NCI-H146 treated with DMSO at 0.1 percent for 48 hours (cell line): ENCODE data around the gene TRIM24.
"Not testable (repeated sequence)": the region's sequence is repeated elsewhere in the genome, so short reads cannot be mapped to it uniquely, and the experiment has no call there.

Source experiments
- DNase-seq: peaks from one replicate; lab custom pipeline; 2025; ENCODE audit not compliant: unreplicated experiment; lab: John Stamatoyannopoulos, UW

TRIM24 gene

GRCh38 chr7:138491612-138492386, 31.7 kb downstream of the TRIM24 start:
- DNase-seq: no peak

- no peak for DNase-seq
Measured at GRCh38 chr7:138492423-138492822, 32.4 kb downstream of the TRIM24 start.

DNA sequence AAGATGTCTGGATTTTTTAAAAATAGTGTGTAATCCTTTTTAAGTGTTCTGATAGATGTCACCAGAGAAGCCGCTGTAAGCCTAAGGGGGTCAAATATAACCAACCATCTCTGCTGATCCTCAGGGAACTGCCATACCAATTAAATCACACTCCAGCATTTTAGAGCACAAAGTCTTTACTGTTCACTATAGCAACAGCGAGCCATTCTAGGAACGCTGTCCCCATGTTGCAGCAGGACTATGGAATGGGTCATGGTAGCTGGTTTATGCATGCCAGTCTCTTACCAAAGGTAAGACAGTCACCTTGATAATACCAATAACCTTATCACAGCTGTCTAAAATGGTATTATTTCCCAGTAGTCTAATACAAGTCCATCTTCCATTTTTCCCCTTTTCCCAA, 33.5 kb downstream of the TRIM24 start:
- no peak for DNase-seq

- DNase-seq: no peak
Measured at GRCh38 chr7:138495485-138495884, 35.4 kb downstream of the TRIM24 start.

DNA sequence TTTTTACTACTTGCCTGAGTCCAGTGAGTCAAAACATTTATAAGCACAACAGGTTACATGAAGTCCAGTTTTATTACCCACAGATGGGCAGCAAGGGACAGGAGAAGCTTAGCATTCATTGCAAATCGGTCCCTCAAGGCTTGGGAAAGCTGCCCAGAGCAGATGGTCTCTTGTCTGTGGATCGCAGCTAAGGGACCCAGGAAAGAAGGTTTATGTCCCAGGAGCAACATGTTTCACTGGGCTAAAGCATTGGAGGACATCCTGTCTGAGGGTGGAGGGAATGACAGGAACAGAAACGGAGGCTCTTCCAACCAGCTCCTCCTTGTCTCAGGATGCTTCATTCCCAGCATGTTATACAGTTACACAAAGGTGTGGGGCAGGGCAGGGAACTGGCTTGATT, 39.3 kb downstream of the TRIM24 start:
- no peak for DNase-seq

- not testable (repeated sequence) for DNase-seq
Measured at GRCh38 chr7:138500303-138500702, 40.2 kb downstream of the TRIM24 start.

DNA sequence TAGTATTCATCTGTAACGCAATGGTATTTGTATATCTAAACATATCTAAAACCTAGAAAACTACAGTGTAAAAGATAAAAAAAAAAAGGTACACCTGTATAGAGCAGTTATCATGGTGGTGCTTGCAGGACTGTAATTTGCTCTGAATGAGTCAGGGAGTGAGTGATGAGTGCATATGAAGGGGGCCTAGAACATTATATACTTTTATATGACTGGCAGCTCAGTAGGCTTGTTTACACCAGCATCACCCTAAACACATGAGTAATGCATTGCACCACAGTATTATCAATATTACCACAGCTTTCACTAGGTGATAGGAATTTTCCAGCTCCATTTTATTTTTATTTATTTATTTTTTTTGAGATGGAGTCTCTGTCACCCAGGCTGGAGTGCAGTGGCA, 40.8 kb downstream of the TRIM24 start:
- DNase-seq: no peak

DNA sequence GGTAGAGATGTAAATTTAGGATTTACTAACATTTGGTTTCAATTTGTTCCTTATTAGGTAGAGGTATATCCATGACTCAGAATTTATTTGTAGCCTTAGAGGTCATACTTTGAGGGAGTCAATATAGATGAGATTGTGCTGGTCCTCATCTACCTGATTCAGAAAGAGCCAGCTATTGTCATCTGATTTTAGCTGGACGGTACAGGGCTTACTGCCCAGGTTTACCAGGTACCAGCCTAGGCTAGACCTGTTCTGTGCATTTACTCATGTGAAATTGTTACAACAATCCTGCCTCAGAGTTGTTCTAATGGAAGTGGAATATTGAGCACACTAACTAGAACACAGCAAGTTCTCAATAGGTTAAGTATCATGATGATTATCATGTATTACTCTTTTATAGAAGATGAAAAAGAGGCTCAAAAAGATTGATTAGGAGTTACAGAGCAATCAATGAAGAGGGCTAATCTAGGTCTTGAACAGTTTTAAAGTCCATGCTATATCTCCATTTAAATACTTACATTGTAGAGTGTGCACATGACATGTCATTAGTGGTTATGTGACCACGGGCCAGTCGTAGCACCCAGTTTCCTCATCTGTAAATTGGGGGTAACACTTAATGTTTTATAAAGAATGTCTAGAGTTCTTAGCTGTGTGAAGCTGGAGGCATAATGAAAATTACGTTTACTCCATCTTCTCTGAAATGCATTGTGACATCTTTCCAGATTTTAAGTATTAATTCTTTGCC, 42.1 kb downstream of the TRIM24 start:
- no peak for DNase-seq

GRCh38 chr7:138505361-138505873, 45.4 kb downstream of the TRIM24 start:
- DNase-seq: no peak

DNA sequence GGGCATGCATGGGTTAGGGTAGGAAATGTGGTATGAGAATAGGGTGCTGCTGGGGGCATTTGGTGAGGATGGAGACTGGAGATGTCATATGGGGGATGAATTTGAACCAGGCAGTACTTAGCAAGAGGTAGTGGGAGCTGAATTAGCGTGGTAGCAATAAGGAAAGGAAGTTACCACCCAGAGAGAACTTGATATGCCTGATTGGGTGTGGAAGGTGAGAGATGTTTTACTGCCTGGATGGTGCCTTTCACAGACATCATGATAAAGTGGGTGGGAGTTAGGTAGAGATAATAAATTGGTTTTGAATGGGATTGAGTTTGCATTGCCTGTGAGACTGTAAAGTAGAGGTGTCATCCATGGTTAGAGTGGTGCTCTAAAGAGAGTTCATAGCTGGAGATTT, 46.7 kb downstream of the TRIM24 start:
- no peak for DNase-seq

GRCh38 chr7:138510003-138510402, 49.9 kb downstream of the TRIM24 start:
- DNase-seq: no peak

- DNase-seq: no peak
Measured at GRCh38 chr7:138512092-138512858, 52.2 kb downstream of the TRIM24 start.

DNA sequence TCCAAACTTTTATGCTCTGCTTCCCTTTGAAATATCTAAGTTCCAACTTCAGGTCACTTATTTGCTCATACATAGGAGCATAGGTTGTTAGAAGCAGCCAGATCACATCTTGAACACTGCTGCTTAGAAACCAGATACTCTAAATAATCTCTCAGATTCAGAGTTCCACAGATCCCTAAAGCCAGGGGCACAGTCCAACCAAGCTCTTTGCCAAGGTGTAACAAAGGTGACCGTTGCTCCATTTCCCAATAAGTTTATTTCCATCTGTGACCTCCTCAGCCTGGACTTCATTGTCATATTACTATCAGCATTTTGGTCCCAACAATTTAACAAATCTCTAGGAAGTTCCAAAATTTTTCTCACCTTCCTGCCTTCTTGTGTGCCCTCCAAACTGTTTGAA, 52.8 kb downstream of the TRIM24 start:
- no peak for DNase-seq

DNA sequence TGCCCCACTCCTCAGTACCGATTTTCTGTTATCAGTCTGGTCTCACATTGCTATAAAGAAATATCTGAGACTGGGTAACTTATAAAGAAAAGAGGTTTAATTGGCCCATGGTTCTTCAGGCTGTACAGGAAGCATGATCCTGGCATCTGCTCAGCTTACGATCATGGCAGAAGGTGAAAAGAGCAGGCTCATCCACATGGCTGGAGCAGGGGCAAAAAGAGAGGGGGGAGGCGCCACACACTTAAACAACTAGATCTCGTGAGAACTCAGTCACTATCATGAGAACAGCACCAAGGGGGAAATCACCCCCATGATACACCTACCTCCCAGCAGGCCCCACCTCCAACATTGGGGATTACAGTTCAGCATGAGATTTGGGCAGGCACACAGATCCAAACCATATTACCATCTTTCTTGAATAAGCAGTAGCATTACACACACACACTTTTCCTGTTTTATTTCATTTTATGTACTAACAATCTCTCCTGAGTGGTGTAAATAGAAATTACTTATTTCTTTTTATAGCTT, 53.3 kb downstream of the TRIM24 start:
- no peak for DNase-seq

GRCh38 chr7:138514044-138514443, 54.0 kb downstream of the TRIM24 start:
- DNase-seq: no peak

- no peak for DNase-seq
Measured at GRCh38 chr7:138515001-138515528, 55.0 kb downstream of the TRIM24 start.

GRCh38 chr7:138519061-138519798, 59.2 kb downstream of the TRIM24 start:
- DNase-seq: no peak

GRCh38 chr7:138520742-138521141, 60.7 kb downstream of the TRIM24 start:
- DNase-seq: no peak

GRCh38 chr7:138521837-138522461, 61.9 kb downstream of the TRIM24 start:
- DNase-seq: no peak

- no peak for DNase-seq
Measured at GRCh38 chr7:138524259-138524658, 64.2 kb downstream of the TRIM24 start.
